Measurements from ENCODE around the gene CSPG4.
"Not testable (repeated sequence)": the region's sequence is repeated elsewhere in the genome, so short reads cannot be mapped to it uniquely, and the experiment has no call there.

- not testable (repeated sequence) for TF ChIP-seq CTCF (conservative IDR thresholded peaks at IDR 0.05; ENCODE audit: low read depth, low read length); SMC3 (IDR thresholded peaks at IDR 0.05; ENCODE audit: low read depth, low read length); FOS (IDR thresholded peaks at IDR 0.05; ENCODE audit: low read depth, low read length); POLR2A (IDR thresholded peaks at IDR 0.05; ENCODE audit: low read depth, low read length)
These were observed 14.5 kb downstream of the CSPG4 start for GRCh38 chr15:75697974-75698747.

Measured in IMR-90 (cell line).